ENCODE data around the gene RFLNA. TPM values are rescaled to one million over a fixed set of nuclear protein-coding genes. Genes with fewer than 3 reads are reported as not detected.
"Not testable (repeated sequence)": the region's sequence is repeated elsewhere in the genome, so short reads cannot be mapped to it uniquely, and the experiment has no call there.

RFLNA gene
- polyA plus RNA-seq, 1 donor = 64.3 TPM

GRCh38 chr12:124318278-124319020 lies 23.6 kb downstream of the RFLNA start:
- Histone ChIP-seq H3K4me1 (ENCODE audit: control insufficient read depth, insufficient read depth, low read length) (peaks cover 4% of the 10 kb centered on the region), H3K27me3 (ENCODE audit: control insufficient read depth, insufficient read depth, low read length) (no peaks in the 10 kb centered on the region), H3K4me3 (ENCODE audit: low read length) (no peak overlapping the region), H3K36me3 (ENCODE audit: control insufficient read depth, insufficient read depth, low read length) (peaks cover 37% of the 10 kb centered on the region), H3K27ac (ENCODE audit: low read length) (no peak overlapping the region), H3K9me3 (ENCODE audit: control insufficient read depth, low read depth, low read length) (no peaks in the 10 kb centered on the region)
- no CpG with 5 or more reads among the region's 25 CpGs for WGBS (ENCODE audit: insufficient coverage, low lambda C conversion rate)
- no peak for DNase-seq

- peaks cover 4% of the 10 kb centered on the region for H3K4me1 ChIP-seq (ENCODE audit: control insufficient read depth, insufficient read depth, low read length)
Observed at GRCh38 chr12:124319368-124320050, 24.6 kb downstream of the RFLNA start.

GRCh38 chr12:124321040-124321481 lies 26.2 kb downstream of the RFLNA start:
- Histone ChIP-seq H3K9me3 (ENCODE audit: control insufficient read depth, low read depth, low read length) (peaks cover 23% of the 10 kb centered on the region), H3K36me3 (ENCODE audit: control insufficient read depth, insufficient read depth, low read length) (peaks cover 38% of the 10 kb centered on the region), H3K27ac (ENCODE audit: low read length) (no peak overlapping the region), H3K27me3 (ENCODE audit: control insufficient read depth, insufficient read depth, low read length) (no peaks in the 10 kb centered on the region), H3K4me1 (ENCODE audit: control insufficient read depth, insufficient read depth, low read length) (peaks cover 4% of the 10 kb centered on the region), H3K4me3 (ENCODE audit: low read length) (no peak overlapping the region)
- peak; percentile 30 to 40 for DNase-seq
- WGBS (ENCODE audit: insufficient coverage, low lambda C conversion rate) = no CpG with 5 or more reads among the region's 6 CpGs

More at GRCh38 chr12:124319368-124320050, 24.6 kb downstream of the RFLNA start:
- peaks cover 9% of the 10 kb centered on the region for H3K9me3 ChIP-seq (ENCODE audit: control insufficient read depth, low read depth, low read length)
- no peak for DNase-seq
- H3K27me3 ChIP-seq (ENCODE audit: control insufficient read depth, insufficient read depth, low read length) = no peaks in the 10 kb centered on the region
- H3K4me3 ChIP-seq (ENCODE audit: low read length) = no peak overlapping the region
- H3K27ac ChIP-seq (ENCODE audit: low read length) = no peak overlapping the region
- no CpG with 5 or more reads among the region's 11 CpGs for whole genome bisulfite sequencing (ENCODE audit: insufficient coverage, low lambda C conversion rate)
- peaks cover 38% of the 10 kb centered on the region for H3K36me3 ChIP-seq (ENCODE audit: control insufficient read depth, insufficient read depth, low read length)

GRCh38 chr12:124321556-124322270 lies 26.8 kb downstream of the RFLNA start:
- H3K4me3 ChIP-seq (ENCODE audit: low read length) = no peak overlapping the region
- DNase-seq = no peak
- peaks cover 4% of the 10 kb centered on the region for H3K4me1 ChIP-seq (ENCODE audit: control insufficient read depth, insufficient read depth, low read length)
- no peak overlapping the region for H3K27ac ChIP-seq (ENCODE audit: low read length)
- H3K36me3 ChIP-seq (ENCODE audit: control insufficient read depth, insufficient read depth, low read length) = peaks cover 38% of the 10 kb centered on the region
- no peaks in the 10 kb centered on the region for H3K27me3 ChIP-seq (ENCODE audit: control insufficient read depth, insufficient read depth, low read length)
- WGBS (ENCODE audit: insufficient coverage, low lambda C conversion rate) = no CpG with 5 or more reads among the region's 7 CpGs
- peaks cover 24% of the 10 kb centered on the region for H3K9me3 ChIP-seq (ENCODE audit: control insufficient read depth, low read depth, low read length)

GRCh38 chr12:124322271-124322998 lies 27.5 kb downstream of the RFLNA start:
- Histone ChIP-seq H3K27ac (ENCODE audit: low read length) (no peak overlapping the region), H3K9me3 (ENCODE audit: control insufficient read depth, low read depth, low read length) (peaks cover 26% of the 10 kb centered on the region), H3K4me3 (ENCODE audit: low read length) (no peak overlapping the region), H3K27me3 (ENCODE audit: control insufficient read depth, insufficient read depth, low read length) (no peaks in the 10 kb centered on the region), H3K36me3 (ENCODE audit: control insufficient read depth, insufficient read depth, low read length) (peaks cover 37% of the 10 kb centered on the region), H3K4me1 (ENCODE audit: control insufficient read depth, insufficient read depth, low read length) (peaks cover 4% of the 10 kb centered on the region)
- WGBS (ENCODE audit: insufficient coverage, low lambda C conversion rate) = no CpG with 5 or more reads among the region's 10 CpGs
- DNase-seq = peak in 1 of 2 donors; percentile 16

- peaks cover 27% of the 10 kb centered on the region for H3K9me3 ChIP-seq (ENCODE audit: control insufficient read depth, low read depth, low read length)
- DNase-seq; H3K4me3 ChIP-seq (ENCODE audit: low read length); H3K4me1 ChIP-seq (ENCODE audit: control insufficient read depth, insufficient read depth, low read length); H3K27me3 ChIP-seq (ENCODE audit: control insufficient read depth, insufficient read depth, low read length); H3K27ac ChIP-seq (ENCODE audit: low read length): not testable (repeated sequence)
- no CpG with 5 or more reads among the region's 1 CpG for WGBS (ENCODE audit: insufficient coverage, low lambda C conversion rate)
- H3K36me3 ChIP-seq (ENCODE audit: control insufficient read depth, insufficient read depth, low read length) = peaks cover 39% of the 10 kb centered on the region
Observed at GRCh38 chr12:124322999-124323328, 28.1 kb downstream of the RFLNA start.

GRCh38 chr12:124323771-124324530 lies 29.1 kb downstream of the RFLNA start:
- peaks cover 27% of the 10 kb centered on the region for H3K9me3 ChIP-seq (ENCODE audit: control insufficient read depth, low read depth, low read length)
- no peaks in the 10 kb centered on the region for H3K4me1 ChIP-seq (ENCODE audit: control insufficient read depth, insufficient read depth, low read length)
- H3K27me3 ChIP-seq (ENCODE audit: control insufficient read depth, insufficient read depth, low read length) = no peaks in the 10 kb centered on the region
- H3K4me3 ChIP-seq (ENCODE audit: low read length) = no peak overlapping the region
- DNase-seq = no peak
- H3K27ac ChIP-seq (ENCODE audit: low read length) = no peak overlapping the region
- no CpG with 5 or more reads among the region's 11 CpGs for WGBS (ENCODE audit: insufficient coverage, low lambda C conversion rate)
- peaks cover 47% of the 10 kb centered on the region for H3K36me3 ChIP-seq (ENCODE audit: control insufficient read depth, insufficient read depth, low read length)

- no peak for DNase-seq
- WGBS (ENCODE audit: insufficient coverage, low lambda C conversion rate) = no CpG with 5 or more reads among the region's 57 CpGs
- Histone ChIP-seq H3K9me3 (ENCODE audit: control insufficient read depth, low read depth, low read length) (peaks cover 27% of the 10 kb centered on the region), H3K27ac (ENCODE audit: low read length) (no peak overlapping the region), H3K4me1 (ENCODE audit: control insufficient read depth, insufficient read depth, low read length) (no peaks in the 10 kb centered on the region), H3K27me3 (ENCODE audit: control insufficient read depth, insufficient read depth, low read length) (no peaks in the 10 kb centered on the region), H3K36me3 (ENCODE audit: control insufficient read depth, insufficient read depth, low read length) (peaks cover 56% of the 10 kb centered on the region), H3K4me3 (ENCODE audit: low read length) (no peak overlapping the region)
Observed at GRCh38 chr12:124324803-124325705, 30.2 kb downstream of the RFLNA start.

GRCh38 chr12:124326104-124326503 lies 31.2 kb downstream of the RFLNA start:
- no peaks in the 10 kb centered on the region for H3K27me3 ChIP-seq (ENCODE audit: control insufficient read depth, insufficient read depth, low read length)
- no CpG with 5 or more reads among the region's 23 CpGs for WGBS (ENCODE audit: insufficient coverage, low lambda C conversion rate)
- no peaks in the 10 kb centered on the region for H3K4me1 ChIP-seq (ENCODE audit: control insufficient read depth, insufficient read depth, low read length)
- no peak for DNase-seq
- peaks cover 27% of the 10 kb centered on the region for H3K9me3 ChIP-seq (ENCODE audit: control insufficient read depth, low read depth, low read length)
- no peak overlapping the region for H3K27ac ChIP-seq (ENCODE audit: low read length)
- H3K4me3 ChIP-seq (ENCODE audit: low read length) = no peak overlapping the region
- H3K36me3 ChIP-seq (ENCODE audit: control insufficient read depth, insufficient read depth, low read length) = peaks cover 65% of the 10 kb centered on the region
